HepG2 (cell line): ENCODE data around the gene NSMCE3. TPM values are rescaled to one million over a fixed set of nuclear protein-coding genes. Genes with fewer than 3 reads are reported as not detected.

ENCODE experiments used
- NR2F2 ChIP-seq: IDR thresholded peaks from 2 replicates; pipeline ENCODE4 v1.6.1; 2012; ENCODE audit warnings: low read depth, inconsistent platforms, borderline replicate concordance
- SAFB2 ChIP-seq: sonication (generic); formaldehyde crosslinking; IDR thresholded peaks from 2 replicates; pipeline ENCODE4 v1.5.1; 2020; ENCODE audit warnings: missing genetic modification reagents, low read depth, mild to moderate bottlenecking, borderline replicate concordance
- ZNF24 ChIP-seq: fragments of 450-650 bp; IDR thresholded peaks from 2 replicates; pipeline ENCODE4 v1.6.1; 2017; ENCODE audit warnings: antibody characterized with exemption, mild to moderate bottlenecking
- ZNF614 ChIP-seq: IDR thresholded peaks from 2 replicates; pipeline ENCODE4 v1.6.1; 2018; ENCODE audit warnings: missing biosample characterization, missing genetic modification reagents, inconsistent platforms, borderline replicate concordance
- polyA plus RNA-seq, 8 experiments: library from polyadenylated mRNA; depleted of rRNA in 3 of 8; stranded (reverse) in 7 of 8; unstranded in 1 of 8; fragments of >200 nt; fragmentation: Illumina TruSeq in 4 of 8; extraction: Trizol in 4 of 8; gene quantifications; 2 replicates each; pipeline versions ENCODE4 v1.2.1 to v1.2.3, GENCODE V29; 2011 to 2016; ENCODE audit warnings: low read depth in 4 of 8, missing spikeins in 1 of 8, mixed read lengths in 1 of 8; ENCODE audit not compliant: insufficient read depth in 1 of 8
- small RNA-seq, 3 experiments: library from RNA; depleted of rRNA; stranded (forward); fragments of <200 nt; gene quantifications; one replicate each; pipeline ENCODE3, GENCODE V24; 2012; ENCODE audit warnings: low read depth in 2 of 3, low replicate concordance in 1 of 3; ENCODE audit not compliant: insufficient read length in 3 of 3, insufficient read depth in 2 of 3
- total RNA-seq, 5 experiments: library from RNA; depleted of rRNA; stranded (reverse); fragments of >200 nt; fragmentation: Illumina TruSeq; extraction: Trizol; gene quantifications; 2 replicates each; pipeline ENCODE4 v1.2.3, GENCODE V29; 2016; ENCODE audit warnings: low read depth in 1 of 5
- TF ChIP-seq, protein P1 (sequence below): IDR thresholded peaks from 2 replicates; pipeline ENCODE4 v1.6.1; 2016; ENCODE audit warnings: missing compliant biosample characterization, missing genetic modification reagents, borderline replicate concordance
- TF ChIP-seq, protein P2 (sequence below): sonication (generic); formaldehyde crosslinking; IDR thresholded peaks from 2 replicates; pipeline ENCODE4 v1.4.0; 2020; ENCODE audit warnings: mild to moderate bottlenecking, missing genetic modification reagents
- TF ChIP-seq, protein P3 (sequence below): IDR thresholded peaks from 2 replicates; pipeline ENCODE4 v1.6.1; 2012; ENCODE audit warnings: low read depth, low read length, improper control_type of control experiment

Gene NSMCE3
- total and polyA plus RNA-seq, 2 of the 13 experiments (the other 11 are each of a cell fraction or from before 2014, with no cell fraction given), result 3.0 to 3.7 TPM

DNA sequence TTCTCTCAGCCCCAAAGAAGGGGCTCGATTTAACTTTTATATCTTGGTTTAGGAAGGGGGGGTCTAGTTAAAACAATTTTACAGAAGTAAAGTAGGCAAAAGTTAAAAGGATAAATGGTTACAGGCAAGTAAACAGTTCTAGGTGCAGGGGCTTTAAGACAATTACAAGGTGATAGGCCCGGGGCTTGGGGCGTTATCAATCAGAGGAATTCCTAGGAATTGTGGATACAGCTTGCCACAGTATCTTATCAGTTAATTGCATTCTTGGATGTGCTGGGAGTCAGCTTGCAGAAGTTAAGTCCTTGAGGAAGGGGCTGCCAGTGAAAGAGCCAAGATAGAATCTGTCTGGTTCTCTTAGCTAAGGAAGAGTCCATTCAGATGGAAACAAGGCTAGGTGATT is 52.7 kb downstream of the NSMCE3 start (continued):
- TF ChIP-seq, protein P1, sequence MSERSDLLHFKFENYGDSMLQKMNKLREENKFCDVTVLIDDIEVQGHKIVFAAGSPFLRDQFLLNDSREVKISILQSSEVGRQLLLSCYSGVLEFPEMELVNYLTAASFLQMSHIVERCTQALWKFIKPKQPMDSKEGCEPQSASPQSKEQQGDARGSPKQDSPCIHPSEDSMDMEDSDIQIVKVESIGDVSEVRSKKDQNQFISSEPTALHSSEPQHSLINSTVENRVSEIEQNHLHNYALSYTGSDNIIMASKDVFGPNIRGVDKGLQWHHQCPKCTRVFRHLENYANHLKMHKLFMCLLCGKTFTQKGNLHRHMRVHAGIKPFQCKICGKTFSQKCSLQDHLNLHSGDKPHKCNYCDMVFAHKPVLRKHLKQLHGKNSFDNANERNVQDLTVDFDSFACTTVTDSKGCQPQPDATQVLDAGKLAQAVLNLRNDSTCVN (CRISPR knock-in tag), result no peak
- TF ChIP-seq, protein P2, sequence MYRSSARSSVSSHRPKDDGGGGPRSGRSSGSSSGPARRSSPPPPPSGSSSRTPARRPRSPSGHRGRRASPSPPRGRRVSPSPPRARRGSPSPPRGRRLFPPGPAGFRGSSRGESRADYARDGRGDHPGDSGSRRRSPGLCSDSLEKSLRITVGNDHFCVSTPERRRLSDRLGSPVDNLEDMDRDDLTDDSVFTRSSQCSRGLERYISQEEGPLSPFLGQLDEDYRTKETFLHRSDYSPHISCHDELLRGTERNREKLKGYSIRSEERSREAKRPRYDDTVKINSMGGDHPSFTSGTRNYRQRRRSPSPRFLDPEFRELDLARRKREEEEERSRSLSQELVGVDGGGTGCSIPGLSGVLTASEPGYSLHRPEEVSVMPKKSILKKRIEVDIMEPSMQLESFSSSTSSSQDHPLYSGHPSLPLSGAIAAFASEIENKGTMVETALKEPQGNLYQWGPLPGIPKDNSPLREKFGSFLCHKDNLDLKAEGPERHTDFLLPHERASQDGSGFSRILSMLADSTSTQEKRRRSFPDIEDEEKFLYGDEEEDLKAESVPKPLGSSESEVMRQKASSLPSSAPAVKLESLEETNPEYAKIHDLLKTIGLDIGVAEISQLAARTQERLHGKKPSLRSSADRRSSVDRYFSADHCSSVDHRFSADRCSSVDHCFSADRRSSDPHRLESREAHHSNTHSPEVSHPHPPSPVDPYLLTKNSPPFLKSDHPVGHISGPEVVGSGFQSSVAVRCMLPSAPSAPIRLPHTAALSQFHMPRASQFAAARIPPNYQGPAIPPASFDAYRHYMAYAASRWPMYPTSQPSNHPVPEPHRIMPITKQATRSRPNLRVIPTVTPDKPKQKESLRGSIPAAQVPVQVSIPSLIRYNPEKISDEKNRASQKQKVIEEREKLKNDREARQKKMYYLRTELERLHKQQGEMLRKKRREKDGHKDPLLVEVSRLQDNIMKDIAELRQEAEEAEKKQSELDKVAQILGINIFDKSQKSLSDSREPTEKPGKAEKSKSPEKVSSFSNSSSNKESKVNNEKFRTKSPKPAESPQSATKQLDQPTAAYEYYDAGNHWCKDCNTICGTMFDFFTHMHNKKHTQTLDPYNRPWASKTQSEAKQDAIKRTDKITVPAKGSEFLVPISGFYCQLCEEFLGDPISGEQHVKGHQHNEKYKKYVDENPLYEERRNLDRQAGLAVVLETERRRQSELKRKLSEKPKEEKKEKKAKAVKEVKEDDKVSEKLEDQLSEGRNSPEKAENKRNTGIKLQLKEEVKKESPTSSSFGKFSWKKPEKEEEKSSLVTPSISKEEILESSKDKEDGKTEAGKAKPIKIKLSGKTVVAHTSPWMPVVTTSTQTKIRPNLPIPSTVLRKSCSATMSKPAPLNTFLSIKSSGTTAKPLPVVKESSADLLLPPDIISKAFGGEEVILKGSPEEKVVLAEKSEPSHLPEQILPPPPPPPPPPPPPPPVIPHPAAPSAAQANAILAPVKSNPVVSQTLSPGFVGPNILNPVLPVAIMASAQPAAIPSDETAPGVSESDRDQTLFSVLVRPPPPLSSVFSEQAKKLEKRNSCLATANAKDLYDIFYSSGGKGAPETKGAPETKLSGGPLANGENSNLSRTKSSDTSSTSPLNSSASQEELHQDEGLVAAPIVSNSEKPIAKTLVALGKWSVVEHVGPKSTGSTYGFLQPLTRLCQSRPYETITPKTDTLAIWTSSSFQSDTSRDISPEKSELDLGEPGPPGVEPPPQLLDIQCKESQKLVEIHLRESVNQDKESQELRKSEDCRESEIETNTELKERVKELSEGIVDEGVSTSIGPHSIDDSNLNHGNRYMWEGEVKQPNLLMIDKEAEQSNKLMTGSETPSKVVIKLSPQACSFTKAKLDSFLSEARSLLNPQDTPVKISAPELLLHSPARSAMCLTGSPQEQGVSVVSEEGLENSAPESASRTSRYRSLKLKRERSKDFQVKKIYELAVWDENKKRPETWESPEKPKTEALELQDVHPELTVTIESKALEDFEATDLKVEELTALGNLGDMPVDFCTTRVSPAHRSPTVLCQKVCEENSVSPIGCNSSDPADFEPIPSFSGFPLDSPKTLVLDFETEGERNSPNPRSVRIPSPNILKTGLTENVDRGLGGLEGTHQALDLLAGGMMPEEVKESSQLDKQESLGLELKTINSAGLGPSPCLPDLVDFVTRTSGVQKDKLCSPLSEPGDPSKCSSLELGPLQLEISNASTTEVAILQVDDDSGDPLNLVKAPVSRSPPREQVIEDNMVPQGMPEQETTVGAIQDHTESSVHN, result no peak
- TF ChIP-seq ZNF24 (no peak), SAFB2 (no peak), ZNF614 (no peak), NR2F2 (no peak)
- TF ChIP-seq, protein P3, sequence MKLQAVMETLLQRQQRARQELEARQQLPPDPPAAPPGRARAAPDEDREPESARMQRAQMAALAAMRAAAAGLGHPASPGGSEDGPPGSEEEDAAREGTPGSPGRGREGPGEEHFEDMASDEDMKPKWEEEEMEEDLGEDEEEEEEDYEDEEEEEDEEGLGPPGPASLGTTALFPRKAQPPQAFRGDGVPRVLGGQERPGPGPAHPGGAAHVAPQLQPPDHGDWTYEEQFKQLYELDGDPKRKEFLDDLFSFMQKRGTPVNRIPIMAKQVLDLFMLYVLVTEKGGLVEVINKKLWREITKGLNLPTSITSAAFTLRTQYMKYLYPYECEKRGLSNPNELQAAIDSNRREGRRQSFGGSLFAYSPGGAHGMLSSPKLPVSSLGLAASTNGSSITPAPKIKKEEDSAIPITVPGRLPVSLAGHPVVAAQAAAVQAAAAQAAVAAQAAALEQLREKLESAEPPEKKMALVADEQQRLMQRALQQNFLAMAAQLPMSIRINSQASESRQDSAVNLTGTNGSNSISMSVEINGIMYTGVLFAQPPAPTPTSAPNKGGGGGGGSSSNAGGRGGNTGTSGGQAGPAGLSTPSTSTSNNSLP, result no peak

Small RNA genes within 50 kb of the gene (small RNA-seq; reads per million reads assigned to genes)
- gene RF00201, result 0 reads per million in 3 experiments
